Superior temporal gyrus (tissue), 1 donor: ENCODE data around the gene YBX1.
"Not testable (repeated sequence)": the region's sequence is repeated elsewhere in the genome, so short reads cannot be mapped to it uniquely, and the experiment has no call there.

Source experiments
- DNase-seq: peaks from one replicate; pipeline ENCODE4 v3.0.0-alpha.2; 2016; ENCODE audit errors: extremely low spot score

YBX1 gene

GRCh38 chr1:42681741-42682483 lies at the start of gene YBX1:
Gene YBX1 (plus strand): TSS chr1:42682418. CDS start chr1:42682566, 148 bp downstream.
- peak; percentile 100 for DNase-seq

GRCh38 chr1:42639116-42639515 lies 43.1 kb upstream of the YBX1 start:
- no peak for DNase-seq

DNA sequence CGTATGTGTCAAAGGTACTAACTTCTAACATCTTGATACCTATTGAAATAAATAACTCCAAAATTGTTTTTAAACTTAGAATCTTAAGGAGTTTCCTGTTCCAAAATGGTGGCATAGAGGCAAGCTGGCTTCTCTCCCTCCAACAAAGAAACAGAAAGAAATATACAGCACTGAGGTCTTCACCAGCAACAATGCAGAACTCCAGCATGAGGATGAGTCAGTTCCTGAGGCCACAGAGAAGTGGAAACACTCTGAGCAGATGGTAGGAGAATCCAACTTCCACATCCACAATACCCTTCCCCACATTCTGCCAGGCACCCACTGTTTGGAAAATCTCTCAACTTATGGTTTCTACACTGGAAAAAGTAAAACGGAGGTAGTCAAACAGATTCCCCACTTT lies 36.2 kb upstream of the YBX1 start:
- no peak for DNase-seq

DNA sequence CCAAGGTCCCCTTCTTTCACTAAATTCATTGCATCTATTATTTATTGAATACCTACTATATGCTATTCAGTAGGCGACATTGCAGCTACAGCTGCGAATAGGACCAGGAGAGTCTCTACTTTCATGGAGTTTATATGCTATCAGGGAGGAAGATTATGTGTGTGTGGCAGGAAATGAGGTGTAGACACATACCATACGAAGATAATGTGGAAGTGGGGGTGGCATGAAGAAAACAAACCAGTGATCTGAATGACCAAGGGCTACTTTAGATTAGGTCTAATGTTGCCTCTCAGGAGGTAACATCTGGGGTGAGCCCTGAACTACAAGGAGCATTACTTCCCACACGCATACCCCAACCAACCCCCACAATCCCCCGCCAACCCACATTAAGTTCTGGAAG lies 25.0 kb upstream of the YBX1 start:
- no peak for DNase-seq

DNA sequence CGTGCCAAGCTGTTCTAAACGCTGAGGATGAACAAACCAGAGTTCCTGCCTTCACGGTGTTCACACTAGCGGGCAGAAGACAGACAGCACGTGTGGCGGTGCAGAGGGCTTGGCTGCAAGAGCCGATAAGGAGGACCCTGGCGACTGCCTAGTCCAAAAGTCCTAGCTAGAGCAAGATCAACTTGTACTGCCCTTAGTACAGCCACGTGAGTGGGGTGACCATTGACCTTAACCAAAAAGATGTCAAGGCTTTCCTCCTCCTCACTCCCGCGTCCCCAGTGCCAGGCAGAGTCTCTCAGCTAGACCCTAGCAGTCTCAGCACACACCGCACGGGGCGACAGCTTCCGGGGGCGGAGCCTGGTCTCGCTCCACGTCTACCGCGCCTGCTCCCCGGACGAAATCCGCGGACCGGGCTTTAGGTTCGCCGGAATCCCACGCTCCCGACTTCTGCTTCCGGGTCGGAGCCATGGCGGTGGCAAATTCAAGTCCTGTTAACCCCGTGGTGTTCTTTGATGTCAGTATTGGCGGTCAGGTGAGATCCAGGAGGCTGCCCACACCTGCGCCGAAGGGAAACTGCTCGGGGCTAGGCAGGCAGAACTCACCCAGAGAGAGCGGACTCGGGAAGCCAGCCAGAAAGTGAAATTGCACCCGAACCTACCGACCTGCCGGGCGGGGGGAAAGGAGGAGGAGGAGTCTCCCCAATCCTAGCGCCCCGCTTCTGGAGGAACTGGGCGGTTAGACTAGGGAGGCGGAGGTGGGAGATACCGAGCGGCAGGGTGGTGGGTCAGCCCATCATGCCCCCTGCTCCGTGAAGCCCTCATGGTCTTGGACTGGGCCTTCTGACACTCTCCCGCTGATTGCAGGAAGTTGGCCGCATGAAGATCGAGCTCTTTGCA lies 24.0 kb upstream of the YBX1 start, which contains the start of gene PPIH:
TSS of gene PPIH (plus strand) at position 443 of the 896 bp plus-strand sequence. CDS start at position 467, 24 bp downstream.
- DNase-seq, result peak; percentile 95

GRCh38 chr1:42658877-42659337 lies 23.3 kb upstream of the YBX1 start:
- no peak for DNase-seq

- DNase-seq, result no peak
Observed at GRCh38 chr1:42660907-42661500, 21.2 kb upstream of the YBX1 start.

- DNase-seq, result no peak
Observed at GRCh38 chr1:42669936-42670335, 12.3 kb upstream of the YBX1 start.

- no peak for DNase-seq
Observed at GRCh38 chr1:42670425-42670824, 11.8 kb upstream of the YBX1 start.

DNA sequence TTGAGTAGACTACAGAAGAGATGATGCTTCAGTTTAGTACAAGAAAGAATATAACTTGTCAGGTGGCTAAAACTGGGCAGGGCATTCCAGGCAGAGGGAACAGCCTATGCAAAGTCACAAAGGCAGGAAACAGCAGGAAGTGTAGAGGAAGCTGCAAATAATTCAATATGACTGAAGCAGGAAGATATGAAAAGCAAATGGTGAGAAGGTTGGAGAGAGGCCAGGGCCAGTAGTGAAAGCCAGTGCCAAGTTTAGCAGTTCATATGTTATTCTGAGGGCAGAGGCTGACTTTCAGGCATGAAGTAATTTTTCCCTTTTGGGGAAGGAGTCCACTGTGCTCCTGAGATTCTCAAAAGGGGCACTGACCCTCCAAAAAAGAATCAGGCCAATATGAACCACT lies 8.0 kb upstream of the YBX1 start:
- no peak for DNase-seq

- DNase-seq, result no peak
Observed at GRCh38 chr1:42674682-42675081, 7.5 kb upstream of the YBX1 start.

DNA sequence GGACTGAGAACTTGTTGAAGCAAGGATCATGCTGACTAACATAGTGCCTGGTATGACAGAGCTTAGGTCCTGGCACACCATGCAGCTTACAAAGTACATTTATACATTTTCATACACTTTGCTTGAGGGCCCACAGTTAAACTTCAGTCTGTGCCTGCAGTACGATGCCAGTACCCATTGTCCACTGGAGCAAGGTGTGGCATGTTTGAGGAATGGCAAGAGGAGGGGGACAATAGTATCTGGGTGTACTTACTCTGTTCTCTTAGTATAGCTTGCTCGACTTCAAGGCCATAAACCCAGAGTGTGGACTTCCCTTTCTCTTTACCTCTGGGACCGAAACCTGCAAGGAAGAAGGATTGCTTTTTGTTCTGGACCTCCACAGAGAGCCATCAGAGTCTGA lies 6.8 kb upstream of the YBX1 start:
- no peak for DNase-seq

DNA sequence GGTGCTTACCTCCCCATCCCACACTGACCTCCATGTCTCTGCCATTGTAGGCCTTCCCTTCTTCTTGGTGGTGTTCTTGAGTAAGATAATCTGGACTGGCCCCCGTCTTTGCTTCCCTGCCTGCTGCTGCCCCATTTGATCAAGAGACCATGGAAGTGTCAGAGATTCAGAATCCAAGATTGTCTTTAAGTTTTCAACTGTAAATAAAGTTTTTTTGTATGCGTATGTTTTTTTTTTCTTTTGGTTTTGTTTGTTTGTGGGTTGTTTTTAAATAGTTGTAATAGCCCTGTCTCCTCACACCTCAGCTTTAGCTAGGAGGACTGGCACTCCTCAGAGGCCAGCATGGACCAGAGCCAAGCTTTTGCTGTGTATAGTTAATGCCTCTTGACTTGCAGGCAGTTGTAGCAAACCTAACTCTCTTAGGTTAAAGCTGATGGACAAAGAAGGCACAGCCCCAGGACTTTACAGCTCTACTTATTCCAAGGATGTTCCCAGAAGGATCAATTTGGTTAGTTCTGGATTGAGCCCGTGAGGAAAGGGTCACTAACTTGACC lies 5.6 kb upstream of the YBX1 start:
- no peak for DNase-seq

DNA sequence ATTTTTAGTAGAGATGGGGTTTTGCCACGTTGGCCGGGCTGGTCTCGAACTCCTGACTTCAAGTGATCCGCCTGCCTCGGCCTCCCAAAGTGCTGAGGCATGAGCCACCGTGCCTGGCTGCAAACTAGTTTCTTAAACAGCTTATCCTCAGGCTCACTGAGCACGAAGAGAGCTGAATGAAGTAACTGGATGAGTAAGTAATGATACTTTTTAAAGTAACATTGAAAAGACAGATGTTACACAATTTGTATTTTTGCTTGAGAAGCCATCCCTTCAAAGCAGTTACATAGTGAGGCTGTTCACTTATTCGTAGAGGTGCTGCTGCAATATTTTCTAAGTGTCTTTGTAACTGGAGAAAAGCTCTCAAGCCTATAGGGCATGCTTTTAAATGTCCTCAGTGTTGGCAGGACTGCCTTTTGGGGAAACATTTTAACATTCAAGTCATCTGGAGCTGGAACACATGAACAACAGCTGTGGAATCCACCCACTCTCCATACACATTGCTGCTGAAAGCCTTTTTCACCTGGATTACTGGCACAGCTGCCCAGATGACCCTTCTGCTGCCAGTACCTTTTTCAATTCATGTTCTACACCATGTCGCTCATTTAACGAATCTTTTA lies 2.7 kb upstream of the YBX1 start:
- peak; percentile 24 for DNase-seq

- no peak for DNase-seq
Observed at GRCh38 chr1:42680055-42680454, 2.2 kb upstream of the YBX1 start.

GRCh38 chr1:42680921-42681683 lies 1.1 kb upstream of the YBX1 start:
- peak; percentile 63 for DNase-seq

DNA sequence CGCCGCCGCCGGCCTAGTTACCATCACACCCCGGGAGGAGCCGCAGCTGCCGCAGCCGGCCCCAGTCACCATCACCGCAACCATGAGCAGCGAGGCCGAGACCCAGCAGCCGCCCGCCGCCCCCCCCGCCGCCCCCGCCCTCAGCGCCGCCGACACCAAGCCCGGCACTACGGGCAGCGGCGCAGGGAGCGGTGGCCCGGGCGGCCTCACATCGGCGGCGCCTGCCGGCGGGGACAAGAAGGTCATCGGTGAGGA lies 193 bp downstream of the YBX1 start:
- DNase-seq, result not testable (repeated sequence)

GRCh38 chr1:42682739-42683531 lies 717 bp downstream of the YBX1 start:
- peak; percentile 20 for DNase-seq

DNA sequence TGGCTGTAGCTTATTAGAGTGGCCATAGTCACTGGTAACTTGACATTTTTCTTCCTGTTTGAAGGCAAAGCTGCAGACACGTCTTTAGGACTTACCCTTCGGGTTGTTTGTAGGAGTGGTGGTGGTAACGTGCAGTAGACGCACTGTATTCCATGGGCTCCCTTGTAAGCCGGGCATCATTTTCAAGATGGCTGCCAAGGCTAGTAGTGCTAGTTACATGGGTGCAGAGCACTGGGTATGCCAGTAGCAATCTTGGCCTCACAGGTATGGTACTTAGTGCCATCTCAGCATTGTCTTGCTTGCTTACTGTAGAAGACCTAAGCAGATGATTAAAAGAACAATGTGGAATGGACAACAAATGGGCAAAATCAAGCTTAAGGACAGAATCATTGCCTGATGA lies 1.9 kb downstream of the YBX1 start:
- DNase-seq, result no peak

GRCh38 chr1:42686418-42686817 lies 4.2 kb downstream of the YBX1 start:
- DNase-seq, result no peak
